Hepatocyte (in vitro differentiated cells): ENCODE results near the gene CD82.

Source experiments
- EZH2 ChIP-seq: fragments of 200-600 bp; sonication (generic); IDR thresholded peaks from 2 replicates; pipeline ENCODE4 v1.6.1; 2016; ENCODE audit warnings: antibody characterized with exemption, mild to moderate bottlenecking, borderline replicate concordance
- EZH2phosphoT487 ChIP-seq: fragments of 200-600 bp; sonication (generic); IDR thresholded peaks from one replicate; pipeline ENCODE4 v1.6.1; 2018; ENCODE audit warnings: antibody characterized with exemption, mild to moderate bottlenecking, low read depth, moderate library complexity; ENCODE audit not compliant: unreplicated experiment, severe bottlenecking
- TF ChIP-seq, protein P1 (sequence below): fragments of 200-600 bp; sonication (generic); IDR thresholded peaks from 2 replicates; pipeline ENCODE4 v1.5.1; 2016; ENCODE audit warnings: antibody characterized with exemption, mild to moderate bottlenecking; ENCODE audit not compliant: poor library complexity

DNA sequence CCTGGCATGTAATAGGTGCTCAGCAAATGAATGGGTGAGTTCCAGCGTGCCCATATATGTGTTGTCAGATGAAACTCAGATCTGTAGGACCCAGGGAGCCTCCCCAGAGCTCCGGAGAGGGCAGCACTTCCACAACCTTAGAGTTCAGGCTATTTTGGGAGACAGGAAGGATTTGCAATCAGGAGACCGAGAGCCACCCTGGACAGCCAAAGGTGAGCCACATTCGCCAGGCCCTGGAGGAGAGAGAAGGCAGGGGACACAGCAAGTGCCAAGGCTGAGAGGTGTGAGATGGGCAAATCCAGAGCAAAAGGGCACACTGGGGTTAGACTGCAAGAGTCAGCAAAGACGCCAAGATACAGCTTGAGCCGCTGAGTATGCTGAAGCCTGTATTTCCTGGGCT, 66.4 kb downstream of the CD82 start:
- TF ChIP-seq, protein P1, sequence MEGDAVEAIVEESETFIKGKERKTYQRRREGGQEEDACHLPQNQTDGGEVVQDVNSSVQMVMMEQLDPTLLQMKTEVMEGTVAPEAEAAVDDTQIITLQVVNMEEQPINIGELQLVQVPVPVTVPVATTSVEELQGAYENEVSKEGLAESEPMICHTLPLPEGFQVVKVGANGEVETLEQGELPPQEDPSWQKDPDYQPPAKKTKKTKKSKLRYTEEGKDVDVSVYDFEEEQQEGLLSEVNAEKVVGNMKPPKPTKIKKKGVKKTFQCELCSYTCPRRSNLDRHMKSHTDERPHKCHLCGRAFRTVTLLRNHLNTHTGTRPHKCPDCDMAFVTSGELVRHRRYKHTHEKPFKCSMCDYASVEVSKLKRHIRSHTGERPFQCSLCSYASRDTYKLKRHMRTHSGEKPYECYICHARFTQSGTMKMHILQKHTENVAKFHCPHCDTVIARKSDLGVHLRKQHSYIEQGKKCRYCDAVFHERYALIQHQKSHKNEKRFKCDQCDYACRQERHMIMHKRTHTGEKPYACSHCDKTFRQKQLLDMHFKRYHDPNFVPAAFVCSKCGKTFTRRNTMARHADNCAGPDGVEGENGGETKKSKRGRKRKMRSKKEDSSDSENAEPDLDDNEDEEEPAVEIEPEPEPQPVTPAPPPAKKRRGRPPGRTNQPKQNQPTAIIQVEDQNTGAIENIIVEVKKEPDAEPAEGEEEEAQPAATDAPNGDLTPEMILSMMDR, result no peak
- TF ChIP-seq EZH2, result no peak
- TF ChIP-seq EZH2phosphoT487, result no peak
